Osteoblast (primary cell): ENCODE results near the gene SIPA1L3. TPM values are rescaled to one million over a fixed set of nuclear protein-coding genes. Genes with fewer than 3 reads are reported as not detected.

Experiments
- DNase-seq: peaks from one replicate; pipeline ENCODE4 v3.0.0; 2011; ENCODE audit warnings: low spot score, mixed read lengths; ENCODE audit not compliant: insufficient read length; ENCODE audit errors: missing footprints
- H2AFZ ChIP-seq: 2 replicates; pipeline ENCODE4 v1.6.0; 2011; ENCODE audit warnings: mild to moderate bottlenecking, low read length
- H3K27ac ChIP-seq: 2 replicates; pipeline ENCODE4 v1.5.1; 2011; ENCODE audit warnings: mild to moderate bottlenecking, low read depth, low read length, moderate library complexity
- H3K27me3 ChIP-seq: 2 replicates; pipeline ENCODE4 v1.6.0; 2012; ENCODE audit warnings: mild to moderate bottlenecking, control low read depth, inconsistent platforms, low read length, moderate library complexity; ENCODE audit not compliant: insufficient read depth
- H3K36me3 ChIP-seq: 2 replicates; pipeline ENCODE4 v1.5.1; 2011; ENCODE audit warnings: mild to moderate bottlenecking, low read length, control low read depth, moderate library complexity; ENCODE audit not compliant: insufficient read depth
- H3K4me1 ChIP-seq: 2 replicates; pipeline ENCODE4 v1.5.1; 2011; ENCODE audit warnings: mild to moderate bottlenecking, low read length, control low read depth, moderate library complexity; ENCODE audit not compliant: insufficient read depth
- H3K4me2 ChIP-seq: 2 replicates; pipeline ENCODE4 v1.6.0; 2011; ENCODE audit warnings: mild to moderate bottlenecking, low read length; ENCODE audit not compliant: insufficient read depth
- H3K4me3 ChIP-seq: fragments of 200-600 bp; sonication (generic); 3 replicates; pipeline ENCODE4 v1.5.1; 2012; ENCODE audit warnings: mild to moderate bottlenecking, low read length, inconsistent platforms; ENCODE audit not compliant: insufficient read depth
- H3K79me2 ChIP-seq: 2 replicates; pipeline ENCODE4 v1.6.0; 2012; ENCODE audit warnings: mild to moderate bottlenecking, low read length, control low read depth, inconsistent platforms; ENCODE audit not compliant: insufficient read depth
- H3K9me3 ChIP-seq: 2 replicates; pipeline ENCODE4 v1.5.1; 2011; ENCODE audit warnings: low read depth, low read length, control low read depth
- H4K20me1 ChIP-seq: 2 replicates; pipeline ENCODE4 v1.6.0; 2012; ENCODE audit warnings: mild to moderate bottlenecking, low read length, control low read depth; ENCODE audit not compliant: insufficient read depth
- CTCF ChIP-seq: IDR thresholded peaks from 2 replicates; pipeline ENCODE4 v1.5.1; 2011; ENCODE audit warnings: mild to moderate bottlenecking, low read depth, low read length, moderate library complexity; ENCODE audit errors: extremely low read depth
- total RNA-seq: library from RNA; depleted of rRNA; stranded (reverse); fragments of >200 nt; gene quantifications from 2 replicates; pipeline ENCODE4 v1.2.3, GENCODE V29; 2012

SIPA1L3 gene
- total RNA-seq, 1 donor: 17.4 TPM

DNA sequence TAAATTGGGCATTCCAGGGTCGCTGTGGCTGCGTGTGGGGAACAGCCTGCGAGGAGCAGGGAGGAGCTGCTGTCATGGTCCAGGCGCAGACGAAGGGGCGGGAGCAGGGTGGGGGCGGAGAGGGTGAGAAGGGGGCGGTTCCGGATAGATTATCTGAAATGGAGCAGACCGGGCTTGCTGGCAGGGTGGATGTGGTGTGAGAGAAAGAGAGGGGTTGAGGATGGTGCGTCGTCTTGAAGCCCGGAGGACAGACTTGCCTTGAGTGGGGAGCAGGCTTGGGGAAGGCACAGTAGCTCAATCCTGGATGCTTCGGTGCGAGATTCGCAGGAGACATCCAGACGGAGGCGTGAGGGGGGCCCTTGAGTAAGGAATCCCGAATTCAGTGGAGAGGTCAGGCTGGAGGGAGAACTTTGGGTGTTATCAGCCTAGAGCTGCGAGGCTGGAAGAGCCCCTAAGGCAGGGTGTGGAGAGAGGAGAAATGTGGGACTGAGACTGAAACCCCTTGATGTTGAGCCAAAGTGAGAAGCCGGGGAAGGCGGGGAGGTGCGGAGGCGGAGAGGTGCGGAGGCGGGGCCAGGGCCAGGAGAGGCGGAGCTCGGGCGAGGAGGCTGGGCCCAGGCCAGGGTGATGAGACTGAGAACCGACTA lies 276.4 kb downstream of the SIPA1L3 start:
- no peaks in the 10 kb centered on the region for H3K9me3 ChIP-seq
- no peak overlapping the region for H2AFZ ChIP-seq
- DNase-seq: peak; percentile 52
- TF ChIP-seq CTCF: no peak
- H3K36me3 ChIP-seq: peaks cover 33% of the 10 kb centered on the region
- H3K4me1 ChIP-seq: no peaks in the 10 kb centered on the region
- H3K79me2 ChIP-seq: peaks cover 8% of the 10 kb centered on the region
- H3K27ac ChIP-seq: no peak overlapping the region
- peaks cover 4% of the 10 kb centered on the region for H4K20me1 ChIP-seq
- no peak overlapping the region for H3K4me3 ChIP-seq
- no peak overlapping the region for H3K4me2 ChIP-seq
- no peaks in the 10 kb centered on the region for H3K27me3 ChIP-seq

- Histone ChIP-seq H2AFZ (no peak overlapping the region), H3K27ac (no peak overlapping the region), H3K79me2 (peaks cover 5% of the 10 kb centered on the region), H3K4me2 (no peak overlapping the region), H3K4me1 (no peaks in the 10 kb centered on the region), H3K9me3 (no peaks in the 10 kb centered on the region), H4K20me1 (peaks cover 4% of the 10 kb centered on the region), H3K27me3 (no peaks in the 10 kb centered on the region), H3K4me3 (no peak overlapping the region), H3K36me3 (peaks cover 33% of the 10 kb centered on the region)
- no peak for DNase-seq
- TF ChIP-seq CTCF: no peak
These were observed 277.8 kb downstream of the SIPA1L3 start for GRCh38 chr19:38184815-38185214.

DNA sequence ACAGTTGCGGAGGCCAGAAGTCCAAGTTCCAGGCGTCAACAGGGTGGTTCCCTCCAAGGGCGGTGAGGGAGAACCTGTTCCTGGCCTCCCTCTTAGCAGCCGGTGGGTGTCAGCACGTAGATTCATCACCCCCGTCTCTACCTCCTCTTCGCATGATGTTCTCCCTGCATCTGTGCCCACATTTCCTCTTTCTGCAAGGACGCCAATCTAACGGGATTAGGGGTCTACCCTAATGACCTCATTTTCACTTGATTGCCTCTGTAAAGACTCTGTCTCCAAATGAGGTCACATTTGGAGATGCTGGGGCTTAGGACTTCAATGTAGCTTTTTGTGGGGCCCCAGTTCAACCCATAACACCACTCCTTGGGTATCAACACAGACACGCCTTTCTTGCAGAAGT lies 278.6 kb downstream of the SIPA1L3 start:
- H3K27ac ChIP-seq: no peak overlapping the region
- no peak for TF ChIP-seq CTCF
- H3K4me3 ChIP-seq: no peak overlapping the region
- peaks cover 4% of the 10 kb centered on the region for H4K20me1 ChIP-seq
- no peak overlapping the region for H3K4me2 ChIP-seq
- no peaks in the 10 kb centered on the region for H3K4me1 ChIP-seq
- H3K27me3 ChIP-seq: no peaks in the 10 kb centered on the region
- peaks cover 29% of the 10 kb centered on the region for H3K36me3 ChIP-seq
- H3K79me2 ChIP-seq: peaks cover 5% of the 10 kb centered on the region
- no peak overlapping the region for H2AFZ ChIP-seq
- DNase-seq: peak; percentile 68
- no peaks in the 10 kb centered on the region for H3K9me3 ChIP-seq

GRCh38 chr19:38190061-38190460 lies 283.1 kb downstream of the SIPA1L3 start:
- no peaks in the 10 kb centered on the region for H3K4me1 ChIP-seq
- H3K36me3 ChIP-seq: peaks cover 10% of the 10 kb centered on the region
- H3K4me2 ChIP-seq: no peak overlapping the region
- peak; percentile 74 for DNase-seq
- TF ChIP-seq CTCF: no peak
- no peak overlapping the region for H3K27ac ChIP-seq
- peaks cover 2% of the 10 kb centered on the region for H3K79me2 ChIP-seq
- H3K27me3 ChIP-seq: no peaks in the 10 kb centered on the region
- peaks cover 4% of the 10 kb centered on the region for H4K20me1 ChIP-seq
- no peak overlapping the region for H2AFZ ChIP-seq
- H3K9me3 ChIP-seq: no peaks in the 10 kb centered on the region
- H3K4me3 ChIP-seq: no peak overlapping the region
